ENCODE measurements around the gene TLCD1. TPM values are rescaled to one million over a fixed set of nuclear protein-coding genes. Genes with fewer than 3 reads are reported as not detected.

Gene TLCD1
- total and polyA plus RNA-seq, 2 of the 8 experiments (the other 6 are each of a cell fraction or from before 2014, with no cell fraction given): 40.7 to 128 TPM

DNA sequence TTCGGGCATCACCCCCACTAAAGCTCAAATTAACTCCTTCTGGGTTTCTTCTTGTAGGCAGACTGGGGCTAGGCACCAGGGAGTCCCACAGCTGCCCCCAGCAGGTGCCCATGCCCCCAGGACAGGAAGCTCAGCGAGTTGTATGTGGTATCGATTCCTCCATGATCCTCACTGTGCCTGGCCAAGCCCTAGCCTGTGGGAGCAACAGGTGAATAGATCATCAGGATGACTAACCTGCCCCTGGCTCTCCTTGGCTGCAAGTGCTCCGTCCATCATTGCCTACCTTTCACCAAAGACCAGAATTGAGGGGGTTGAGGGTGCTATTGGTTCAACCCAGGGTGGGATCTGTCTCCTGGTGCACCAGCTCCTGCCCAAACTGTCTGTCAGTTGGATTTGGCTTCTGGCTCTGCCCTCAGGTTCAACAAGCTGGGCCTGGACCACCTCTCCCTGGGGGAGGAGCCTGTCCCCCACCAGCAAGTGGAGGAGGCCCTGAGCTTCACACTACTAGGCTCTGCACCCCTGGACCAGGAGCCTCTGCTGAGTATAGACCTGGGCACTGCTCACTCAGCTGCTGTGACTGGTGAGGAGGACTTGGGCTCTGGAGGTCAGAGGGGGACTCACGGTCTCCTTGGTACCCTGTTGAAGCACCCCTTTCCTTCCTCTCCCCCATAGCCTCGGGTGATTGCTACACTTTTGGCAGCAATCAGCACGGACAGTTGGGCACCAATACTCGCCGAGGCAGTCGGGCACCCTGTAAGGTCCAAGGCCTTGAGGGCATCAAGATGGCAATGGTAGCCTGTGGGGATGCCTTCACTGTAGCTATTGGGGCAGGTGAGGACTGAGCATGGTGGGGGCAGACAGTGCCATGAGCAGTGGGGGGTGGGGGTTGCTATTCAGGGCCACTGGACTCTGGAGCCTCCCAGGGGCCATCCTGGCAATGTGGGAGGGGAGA lies 14.6 kb upstream of the TLCD1 start:
- no peak overlapping the region for H2AK5ac ChIP-seq (ENCODE audit: low read depth, low read length)
- no peak overlapping the region for H3K23ac ChIP-seq (ENCODE audit: insufficient read length)
- H4K20me1 ChIP-seq (replicated peaks in 1 of 2; ENCODE audit: control insufficient read depth in 1 of 2, insufficient read depth in 2 of 2, low read length in 2 of 2): peaks cover 0 to 4% of the 10 kb centered on the region in 2 experiments
- peaks cover 0 to 5% (median 3%) of the 10 kb centered on the region in 4 experiments; a peak in 5 of 7 replicates for H3K4me1 ChIP-seq (replicated peaks in 1 of 4; ENCODE audit: control insufficient read depth in 3 of 4, insufficient read depth in 4 of 4, low read length in 3 of 4)
- H2BK120ac ChIP-seq (replicated peaks; ENCODE audit: low read depth, low read length): no peak overlapping the region
- DNase-seq (ENCODE audit: low read depth in 1 of 2, low spot score in 2 of 2): no peak
- no peak overlapping the region for H3K18ac ChIP-seq (ENCODE audit: extremely low read depth, low read length)
- no peak overlapping the region for H3K9ac ChIP-seq (replicated peaks in 1 of 4; ENCODE audit: extremely low read depth in 1 of 4, low read depth in 3 of 4, low read length in 3 of 4)
- CTCF ChIA-PET (ENCODE audit: partially characterized antibody): interaction anchor here (0.8 to 5.6 kb wide), 5 partner anchors 10 to 108 kb away, joined by 3 to 70 read pairs (median 9); partner anchors contain the start of genes NEK8 and TLCD1
- WGBS, 2 experiments (ENCODE audit: extremely low coverage in 1 of 2, insufficient coverage in 1 of 2, insufficient read length in 1 of 2, insufficient replicate concordance in 2 of 2, low coverage in 1 of 2, low lambda C conversion rate in 2 of 2, missing lambda C conversion rate in 1 of 2): 92% methylated on average over 10 of the region's 10 CpGs; no CpG with 5 or more reads in 1 of the 2 experiments
- no peak overlapping the region for H3K4ac ChIP-seq (replicated peaks; ENCODE audit: insufficient read length, low read depth, low read length)
- peaks cover 6 to 12% (median 7%) of the 10 kb centered on the region in 4 experiments; a peak in 5 of 8 replicates for H3K36me3 ChIP-seq (ENCODE audit: control insufficient read depth in 2 of 4, insufficient read depth in 4 of 4, low read length in 3 of 4)
- POLR2A ChIA-PET (ENCODE audit: partially characterized antibody): interaction anchor here (0.7 to 15.3 kb wide), 6 partner anchors 14 to 196 kb away, joined by 3 to 813 read pairs (median 3); partner anchors contain the start of genes FLOT2, NEK8, RPL23A and TLCD1
- peak overlapping the region; percentile 75; the same call in 1 of the 2 replicates for H2BK12ac ChIP-seq (ENCODE audit: low read depth, low read length)
- no peak overlapping the region for H4K5ac ChIP-seq (ENCODE audit: insufficient read length, low read depth, low read length)
- no peak overlapping the region for H3K4me3 ChIP-seq (ENCODE audit: extremely low read depth in 1 of 4, insufficient read depth in 2 of 4, low read depth in 3 of 4, low read length in 4 of 4)
- no peak overlapping the region for H3K56ac ChIP-seq (replicated peaks; ENCODE audit: insufficient read length, low read depth, low read length)
- no peak overlapping the region for H3K27ac ChIP-seq (ENCODE audit: low read depth, low read length)
- H4K91ac ChIP-seq (replicated peaks; ENCODE audit: insufficient read length, low read length): no peak overlapping the region
- H3K4me2 ChIP-seq (ENCODE audit: insufficient read depth in 1 of 2, low read depth in 2 of 2, low read length in 2 of 2): no peak overlapping the region
- H2BK20ac ChIP-seq (ENCODE audit: low read length): no peak overlapping the region
- H3K23me2 ChIP-seq (ENCODE audit: low read depth, low read length): peaks cover 15% of the 10 kb centered on the region; the same call in 1 of the 2 replicates
- no peak overlapping the region for H3K14ac ChIP-seq (ENCODE audit: insufficient read length)
- peak overlapping the region; percentile 88; the same call in 1 of the 2 replicates for H2BK15ac ChIP-seq (ENCODE audit: low read length)
- peaks cover 10 to 14% of the 10 kb centered on the region in 2 experiments for H3K79me2 ChIP-seq (ENCODE audit: control insufficient read depth in 1 of 2, insufficient read depth in 2 of 2, low read length in 2 of 2)
- FAIRE-seq: no peak
- peak overlapping the region; percentile 53; the same call in 1 of the 2 replicates for H4K8ac ChIP-seq (ENCODE audit: extremely low read depth, insufficient read depth, low read length)
- no peak overlapping the region for H2AFZ ChIP-seq (ENCODE audit: low read length)
- H3K9me3 ChIP-seq (ENCODE audit: insufficient read depth in 2 of 2, low read depth in 1 of 2, low read length in 1 of 2): no peaks in the 10 kb centered on the region
- H2BK5ac ChIP-seq (ENCODE audit: low read depth, low read length): peak overlapping the region; percentile 52; the same call in 1 of the 2 replicates
- no peaks in the 10 kb centered on the region for H3K27me3 ChIP-seq (replicated peaks in 1 of 4; ENCODE audit: control insufficient read depth in 3 of 4, extremely low read depth in 1 of 4, insufficient read depth in 3 of 4, low read length in 3 of 4)
- H3K79me1 ChIP-seq (ENCODE audit: low read depth, low read length): 0 out of 2 replicates have a peak, but pooled peaks cover 2% of the 10 kb centered on the region
- TF ChIP-seq SAP30 (IDR thresholded peaks at IDR 0.05; ENCODE audit: insufficient read depth, insufficient replicate concordance, low read length) (no peak), CTBP2 (IDR thresholded peaks at IDR 0.05; ENCODE audit: borderline replicate concordance, insufficient read depth, insufficient read length, low read length) (no peak), POLR2AphosphoS5 (IDR thresholded peaks at IDR 0.05; ENCODE audit: low read depth, low read length) (no peak), POU5F1 (IDR thresholded peaks at IDR 0.05; ENCODE audit: low read depth, low read length) (no peak), JUN (IDR thresholded peaks at IDR 0.05; ENCODE audit: low read depth, low read length) (no peak)
- TF ChIP-seq, protein P1, sequence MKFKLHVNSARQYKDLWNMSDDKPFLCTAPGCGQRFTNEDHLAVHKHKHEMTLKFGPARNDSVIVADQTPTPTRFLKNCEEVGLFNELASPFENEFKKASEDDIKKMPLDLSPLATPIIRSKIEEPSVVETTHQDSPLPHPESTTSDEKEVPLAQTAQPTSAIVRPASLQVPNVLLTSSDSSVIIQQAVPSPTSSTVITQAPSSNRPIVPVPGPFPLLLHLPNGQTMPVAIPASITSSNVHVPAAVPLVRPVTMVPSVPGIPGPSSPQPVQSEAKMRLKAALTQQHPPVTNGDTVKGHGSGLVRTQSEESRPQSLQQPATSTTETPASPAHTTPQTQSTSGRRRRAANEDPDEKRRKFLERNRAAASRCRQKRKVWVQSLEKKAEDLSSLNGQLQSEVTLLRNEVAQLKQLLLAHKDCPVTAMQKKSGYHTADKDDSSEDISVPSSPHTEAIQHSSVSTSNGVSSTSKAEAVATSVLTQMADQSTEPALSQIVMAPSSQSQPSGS (IDR thresholded peaks at IDR 0.05; ENCODE audit: low read length): no peak
- TF ChIP-seq, protein P2, sequence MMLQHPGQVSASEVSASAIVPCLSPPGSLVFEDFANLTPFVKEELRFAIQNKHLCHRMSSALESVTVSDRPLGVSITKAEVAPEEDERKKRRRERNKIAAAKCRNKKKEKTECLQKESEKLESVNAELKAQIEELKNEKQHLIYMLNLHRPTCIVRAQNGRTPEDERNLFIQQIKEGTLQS (IDR thresholded peaks at IDR 0.05; ENCODE audit: insufficient read depth, low read depth, low read length): no peak
